Measurements from ENCODE around the gene DNAH10. TPM values are rescaled to one million over a fixed set of nuclear protein-coding genes. Genes with fewer than 3 reads are reported as not detected.

The DNAH10 gene
- total and polyA plus RNA-seq, 2 of the 13 experiments (the other 11 are each of a cell fraction or from before 2014, with no cell fraction given), result 0.01 to 0.02 TPM

- Histone ChIP-seq H3K4me1 (ENCODE audit: insufficient read depth, low read length) (peaks cover 24% of the 10 kb centered on the region), H3K9ac (ENCODE audit: insufficient read depth, low read depth, low read length) (no peak overlapping the region), H3K4me3 (replicated peaks in 1 of 3; ENCODE audit: insufficient read depth in 1 of 3, low read depth in 2 of 3, low read length in 3 of 3) (no peak overlapping the region), H3K79me2 (ENCODE audit: insufficient read depth, low read length) (no peaks in the 10 kb centered on the region), H3K4me2 (ENCODE audit: low read depth, low read length) (no peak overlapping the region), H2AFZ (ENCODE audit: low read length) (no peak overlapping the region), H3K27ac (ENCODE audit: extremely low read length, insufficient read depth, low read length) (no peak overlapping the region), H3K9me3 (ENCODE audit: low read length) (no peaks in the 10 kb centered on the region), H4K20me1 (ENCODE audit: insufficient read depth, low read length) (no peaks in the 10 kb centered on the region), H3K27me3 (ENCODE audit: control insufficient read depth in 1 of 2, insufficient read depth in 2 of 2, low read length in 2 of 2) (peaks cover 7 to 53% of the 10 kb centered on the region in 2 experiments), H3K36me3 (replicated peaks in 1 of 2; ENCODE audit: control insufficient read depth in 1 of 2, insufficient read depth in 2 of 2, low read length in 2 of 2) (no peaks in the 10 kb centered on the region)
- no peak for DNase-seq (ENCODE audit: low spot score)
- in situ Hi-C loops (cut with HindIII; ENCODE audit: extremely low pct_ligation_motif_present, low pct_unique_long_range_greater_than_20kb) (no loop called here), intact Hi-C loops (cut with micrococcal nuclease; ENCODE audit: unreplicated experiment) (no loop called here)
- TF ChIP-seq, protein P1, sequence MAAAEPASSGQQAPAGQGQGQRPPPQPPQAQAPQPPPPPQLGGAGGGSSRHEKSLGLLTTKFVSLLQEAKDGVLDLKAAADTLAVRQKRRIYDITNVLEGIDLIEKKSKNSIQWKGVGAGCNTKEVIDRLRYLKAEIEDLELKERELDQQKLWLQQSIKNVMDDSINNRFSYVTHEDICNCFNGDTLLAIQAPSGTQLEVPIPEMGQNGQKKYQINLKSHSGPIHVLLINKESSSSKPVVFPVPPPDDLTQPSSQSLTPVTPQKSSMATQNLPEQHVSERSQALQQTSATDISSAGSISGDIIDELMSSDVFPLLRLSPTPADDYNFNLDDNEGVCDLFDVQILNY (CRISPR knock-in tag; conservative IDR thresholded peaks at IDR 0.05), result no peak
- TF ChIP-seq JARID2 (CRISPR knock-in tag; IDR thresholded peaks at IDR 0.05; ENCODE audit: insufficient replicate concordance), result no peak
- no peak for TF ChIP-seq ARID2 (CRISPR knock-in tag; IDR thresholded peaks at IDR 0.05; ENCODE audit: borderline replicate concordance)
- ChIA-PET POLR2A (no interaction called here), CTCF (ENCODE audit: low intra/inter-chr PET ratio, low total read pairs) (no interaction called here)
- no peak for ATAC-seq
- no TSS peak for BruUV-seq (replicated peaks)
- WGBS (ENCODE audit: low lambda C conversion rate), result 57% methylated on average over 5 of the region's 5 CpGs
- no peak for FAIRE-seq
These were observed 135.1 kb downstream of the DNAH10 start for GRCh38 chr12:123897221-123897620.

GRCh38 chr12:123898673-123899072 lies 136.6 kb downstream of the DNAH10 start:
- Histone ChIP-seq H3K4me1 (ENCODE audit: insufficient read depth, low read length) (peaks cover 19% of the 10 kb centered on the region), H4K20me1 (ENCODE audit: insufficient read depth, low read length) (no peaks in the 10 kb centered on the region), H3K79me2 (ENCODE audit: insufficient read depth, low read length) (no peaks in the 10 kb centered on the region), H3K9ac (ENCODE audit: insufficient read depth, low read depth, low read length) (no peak overlapping the region), H3K4me3 (replicated peaks in 1 of 3; ENCODE audit: insufficient read depth in 1 of 3, low read depth in 2 of 3, low read length in 3 of 3) (no peak overlapping the region), H3K27ac (ENCODE audit: extremely low read length, insufficient read depth, low read length) (no peak overlapping the region), H3K9me3 (ENCODE audit: low read length) (no peaks in the 10 kb centered on the region), H3K4me2 (ENCODE audit: low read depth, low read length) (no peak overlapping the region), H3K27me3 (ENCODE audit: control insufficient read depth in 1 of 2, insufficient read depth in 2 of 2, low read length in 2 of 2) (peaks cover 2 to 57% of the 10 kb centered on the region in 2 experiments; a peak in 4 of 5 replicates), H2AFZ (ENCODE audit: low read length) (no peak overlapping the region), H3K36me3 (replicated peaks in 1 of 2; ENCODE audit: control insufficient read depth in 1 of 2, insufficient read depth in 2 of 2, low read length in 2 of 2) (no peaks in the 10 kb centered on the region)
- in situ Hi-C loops (cut with HindIII; ENCODE audit: extremely low pct_ligation_motif_present, low pct_unique_long_range_greater_than_20kb), result no loop called here
- WGBS (ENCODE audit: low lambda C conversion rate), result 43% methylated on average over 1 of the region's 18 CpGs
- FAIRE-seq, result no peak
- no peak for ATAC-seq
- no TSS peak for BruUV-seq (replicated peaks)
- intact Hi-C loops (cut with micrococcal nuclease; ENCODE audit: unreplicated experiment), result no loop called here
- POLR2A ChIA-PET, result no interaction called here
- no peak for DNase-seq (ENCODE audit: low spot score)
- TF ChIP-seq CENPX (CRISPR knock-in tag; IDR thresholded peaks at IDR 0.05) (no peak), ZNF891 (CRISPR knock-in tag; IDR thresholded peaks at IDR 0.05) (no peak), SMARCC2 (IDR thresholded peaks at IDR 0.05) (no peak), CEBPB (IDR thresholded peaks at IDR 0.05; ENCODE audit: borderline replicate concordance, low read depth, low read length) (no peak)
- CTCF ChIA-PET (ENCODE audit: low intra/inter-chr PET ratio, low total read pairs), result no interaction called here
